ENCODE measurements around the gene WDR26.
"Not testable (repeated sequence)": the region's sequence is repeated elsewhere in the genome, so short reads cannot be mapped to it uniquely, and the experiment has no call there.

WDR26 gene

DNA sequence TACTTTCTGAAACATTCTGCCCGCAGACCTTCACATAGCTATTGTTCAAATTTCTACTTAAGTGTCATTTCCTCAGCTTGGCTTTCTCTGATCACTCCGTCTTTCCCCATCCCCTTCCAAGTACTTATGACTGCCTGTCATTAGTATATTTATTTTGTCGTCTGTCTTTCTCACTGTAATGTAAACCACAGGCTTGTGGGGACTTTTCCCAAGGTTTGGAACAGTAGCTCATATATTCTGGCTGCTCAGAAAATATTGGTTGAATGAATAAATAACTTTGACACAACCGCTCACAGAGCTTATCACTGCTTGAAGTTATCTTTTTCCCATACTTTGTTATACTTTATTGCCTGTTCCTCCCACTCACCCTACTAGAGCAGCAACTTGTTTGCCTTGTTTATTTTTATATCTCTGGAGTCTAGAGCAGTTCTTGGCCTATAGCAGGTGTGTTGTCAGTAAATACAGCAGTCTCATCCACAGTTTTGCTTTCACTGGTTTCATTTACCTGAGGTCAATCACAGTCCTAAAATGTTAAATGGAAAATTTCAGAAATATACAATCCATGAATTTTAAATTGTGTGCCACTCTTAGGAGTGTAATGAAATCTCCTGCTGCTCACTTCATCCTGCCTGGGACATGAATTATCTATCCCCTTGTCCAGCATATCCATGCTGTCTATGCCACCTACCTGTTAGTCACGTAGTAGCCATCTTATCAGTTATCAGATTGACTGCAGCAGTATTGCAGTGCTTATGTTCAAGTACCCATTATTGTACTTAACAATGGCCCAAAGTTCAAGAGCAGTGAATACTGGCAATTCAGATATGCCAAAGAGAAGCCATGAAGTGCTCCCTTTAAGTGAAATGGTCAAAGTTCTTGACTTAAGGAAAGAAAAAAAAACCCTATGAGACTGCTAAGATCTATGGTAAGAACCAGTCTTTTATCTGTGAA lies 80.3 kb downstream of the WDR26 start:
- H3K36me3 ChIP-seq = no peaks in the 10 kb centered on the region
- no peak for DNase-seq
- H3K4me1 ChIP-seq = peaks cover 0 to 18% (median 11%) of the 10 kb centered on the region in 4 donors
- H3K4me3 ChIP-seq = no peak overlapping the region
- intact Hi-C loops (cut with DNase I; ENCODE audit: low total_unique reads) = loop anchor here (10.0 kb wide), 1 partner anchor 101 kb away; no protein-coding TSS in a partner anchor
- H3K9me3 ChIP-seq = no peaks in the 10 kb centered on the region
- TF ChIP-seq CTCF (IDR thresholded peaks at IDR 0.05) = no peak
- no peaks in the 10 kb centered on the region for H3K27me3 ChIP-seq
- no peak overlapping the region for H3K27ac ChIP-seq

DNA sequence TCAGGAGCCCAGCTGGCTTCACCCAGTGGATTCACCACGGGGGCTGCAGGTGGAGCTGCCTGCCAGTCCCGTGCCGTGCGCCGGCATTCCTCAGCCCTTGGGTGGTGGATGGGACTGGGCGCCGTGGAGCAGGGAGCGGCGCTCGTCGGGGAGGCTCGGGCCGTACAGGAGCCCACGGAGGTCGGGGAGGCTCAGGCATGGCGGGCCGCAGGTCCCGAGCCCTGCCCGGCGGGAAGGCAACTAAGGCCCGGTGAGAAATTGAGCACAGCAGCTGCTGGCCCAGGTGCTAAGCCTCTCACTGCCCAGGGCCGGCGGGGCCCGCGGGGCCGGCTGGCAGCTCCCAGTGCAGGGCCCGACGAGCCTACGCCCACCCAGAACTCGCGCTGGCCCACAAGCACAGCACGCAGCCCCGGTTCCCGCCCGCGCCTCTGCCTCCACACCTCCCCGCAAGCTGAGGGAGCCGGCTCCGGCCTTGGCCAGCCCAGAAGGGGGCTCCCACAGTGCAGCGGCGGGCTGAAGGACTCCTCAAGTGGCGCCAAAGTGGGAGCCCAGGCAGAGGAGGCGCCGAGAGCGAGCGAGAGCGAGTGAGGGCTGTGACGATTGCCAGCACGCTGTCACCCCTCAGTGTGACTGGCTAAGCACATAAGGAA lies 82.0 kb downstream of the WDR26 start:
- DNase-seq, H3K9me3 ChIP-seq, H3K36me3 ChIP-seq, H3K27me3 ChIP-seq, H3K4me1 ChIP-seq, H3K4me3 ChIP-seq, H3K27ac ChIP-seq: not testable (repeated sequence)
- intact Hi-C loops (cut with DNase I; ENCODE audit: low total_unique reads) = loop anchor here (10.0 kb wide), 1 partner anchor 102 kb away; no protein-coding TSS in a partner anchor

GRCh38 chr1:224349716-224350115 lies 84.9 kb downstream of the WDR26 start:
- not testable (repeated sequence) for H3K27ac ChIP-seq, H3K4me1 ChIP-seq, H3K9me3 ChIP-seq, H3K36me3 ChIP-seq, DNase-seq, H3K27me3 ChIP-seq, H3K4me3 ChIP-seq
- intact Hi-C loops (cut with DNase I; ENCODE audit: low total_unique reads) = loop anchor here (10.0 kb wide), 1 partner anchor 105 kb away; no protein-coding TSS in a partner anchor

DNA sequence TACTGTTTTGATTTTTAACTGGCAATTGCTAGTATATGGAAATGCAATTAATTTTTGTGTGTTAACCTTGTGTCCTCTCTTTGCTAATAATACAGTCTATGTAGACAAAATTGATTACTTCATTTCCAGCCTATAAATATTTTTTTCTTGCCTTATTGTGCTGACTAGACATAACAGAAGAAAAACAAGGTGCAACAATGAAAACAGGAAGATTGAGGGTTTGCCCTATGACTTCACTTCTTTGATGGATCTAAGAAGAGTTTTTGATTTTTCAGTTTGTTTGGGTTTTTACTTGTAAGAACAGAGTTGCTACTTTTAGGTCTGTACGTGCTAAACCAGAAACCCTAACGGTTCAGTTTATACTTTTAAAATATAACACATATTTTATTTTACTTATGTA lies 86.5 kb downstream of the WDR26 start:
- intact Hi-C loops (cut with DNase I; ENCODE audit: low total_unique reads) = no loop called here
- H3K9me3 ChIP-seq = peaks cover 5 to 15% (median 14%) of the 10 kb centered on the region in 3 donors
- TF ChIP-seq CTCF (IDR thresholded peaks at IDR 0.05) = no peak
- no peak overlapping the region for H3K27ac ChIP-seq
- H3K27me3 ChIP-seq = no peaks in the 10 kb centered on the region
- DNase-seq = no peak
- peaks cover 0 to 3% (median 0%) of the 10 kb centered on the region in 3 donors for H3K36me3 ChIP-seq
- H3K4me1 ChIP-seq = no peaks in the 10 kb centered on the region
- H3K4me3 ChIP-seq = no peak overlapping the region

- intact Hi-C loops (cut with DNase I; ENCODE audit: low total_unique reads) = no loop called here
- Histone ChIP-seq H3K27ac (no peak overlapping the region), H3K4me1 (peaks cover 0 to 6% (median 2%) of the 10 kb centered on the region in 4 donors), H3K4me3 (no peak overlapping the region), H3K27me3 (peaks cover 0 to 11% of the 10 kb centered on the region in 2 donors), H3K36me3 (peaks cover 0 to 3% (median 0%) of the 10 kb centered on the region in 3 donors), H3K9me3 (peaks cover 5 to 17% (median 14%) of the 10 kb centered on the region in 3 donors)
- TF ChIP-seq CTCF (IDR thresholded peaks at IDR 0.05) = no peak
- DNase-seq = no peak
These were observed 90.9 kb downstream of the WDR26 start for GRCh38 chr1:224343679-224344078.

- intact Hi-C loops (cut with DNase I; ENCODE audit: low total_unique reads); H3K27ac ChIP-seq; H3K4me1 ChIP-seq; DNase-seq; H3K36me3 ChIP-seq: not testable (repeated sequence)
- Histone ChIP-seq H3K4me3 (peak overlapping the region; percentile 34 to 45), H3K27me3 (peaks cover 0 to 11% of the 10 kb centered on the region in 2 donors), H3K9me3 (peaks cover 5 to 17% (median 14%) of the 10 kb centered on the region in 3 donors)
These were observed 93.9 kb downstream of the WDR26 start for GRCh38 chr1:224340453-224341384.
